Stimulated activated CD4-positive, alpha-beta T cell treated with anti-CD3 and anti-CD28 coated beads, Interleukin-12 subunit alpha, Interleukin-12 subunit beta, amount 100 ng/mL, for 24 hours (primary cell): Measurements from ENCODE around the gene ZSWIM4.
"Not testable (repeated sequence)": the region's sequence is repeated elsewhere in the genome, so short reads cannot be mapped to it uniquely, and the experiment has no call there.

Experiments
- DNase-seq, 2 experiments: peaks; one replicate each; pipeline ENCODE4 v3.0.0-alpha.2; 2020; ENCODE audit warnings: low read depth in 2 of 2

Gene ZSWIM4

DNA sequence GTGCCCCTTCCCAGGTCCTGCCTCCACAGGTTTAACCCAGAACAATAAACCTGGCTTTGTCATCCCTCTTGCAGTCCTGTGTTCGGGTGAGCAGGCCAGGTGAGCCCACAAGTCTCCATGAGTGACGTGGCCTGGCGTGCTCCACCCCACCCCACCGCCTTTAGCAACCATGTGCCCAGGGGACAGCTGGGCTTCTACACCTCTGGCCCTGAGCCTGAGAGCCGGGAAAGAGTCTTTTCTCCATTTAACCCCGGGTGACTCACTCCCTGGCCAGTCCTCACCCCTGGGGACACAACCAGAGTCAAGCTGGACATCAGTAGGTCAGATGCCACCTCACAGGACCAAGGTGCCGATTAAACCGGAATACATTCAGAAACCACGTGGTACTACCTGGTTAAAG is 16.8 kb upstream of the ZSWIM4 start:
- DNase-seq: no peak

DNA sequence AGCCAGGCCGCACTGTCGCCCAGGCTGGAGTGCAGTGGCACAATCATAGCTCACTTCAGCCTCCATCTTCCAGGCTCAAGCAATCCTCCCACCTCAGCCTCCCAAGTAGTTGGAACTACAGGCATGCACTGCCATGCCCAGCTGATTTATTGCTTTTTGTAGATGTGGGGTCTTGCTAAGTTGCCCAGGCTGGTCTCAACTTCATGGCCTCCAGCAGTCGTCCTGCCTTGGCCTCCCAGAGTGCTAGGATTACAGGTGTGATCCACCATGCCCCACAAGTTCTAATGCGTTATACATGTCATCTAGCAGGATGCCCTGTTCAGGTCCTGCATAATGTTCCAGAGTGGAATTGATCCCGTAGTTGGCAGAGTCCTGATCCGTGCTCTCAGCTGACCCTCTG is 16.4 kb upstream of the ZSWIM4 start:
- DNase-seq: no peak

DNA sequence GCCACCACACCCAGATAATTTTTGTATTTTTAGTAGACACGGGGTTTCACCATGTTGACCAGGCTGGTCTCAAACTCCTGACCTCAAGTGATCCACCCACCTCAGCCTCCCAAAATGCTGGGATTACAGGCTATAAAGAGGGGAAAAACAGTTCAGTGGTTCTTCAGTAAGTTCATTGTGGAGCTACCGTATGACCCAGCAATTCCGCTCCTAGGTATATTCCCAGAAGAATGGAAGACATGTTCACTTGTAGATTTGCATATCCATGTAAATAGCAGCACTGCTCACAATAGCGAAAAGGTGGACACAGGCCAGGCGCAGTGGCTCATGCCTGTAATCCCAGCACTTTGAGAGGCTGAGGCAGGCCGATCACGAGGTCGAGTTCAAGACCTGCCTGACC is 15.4 kb upstream of the ZSWIM4 start:
- DNase-seq: not testable (repeated sequence)

DNA sequence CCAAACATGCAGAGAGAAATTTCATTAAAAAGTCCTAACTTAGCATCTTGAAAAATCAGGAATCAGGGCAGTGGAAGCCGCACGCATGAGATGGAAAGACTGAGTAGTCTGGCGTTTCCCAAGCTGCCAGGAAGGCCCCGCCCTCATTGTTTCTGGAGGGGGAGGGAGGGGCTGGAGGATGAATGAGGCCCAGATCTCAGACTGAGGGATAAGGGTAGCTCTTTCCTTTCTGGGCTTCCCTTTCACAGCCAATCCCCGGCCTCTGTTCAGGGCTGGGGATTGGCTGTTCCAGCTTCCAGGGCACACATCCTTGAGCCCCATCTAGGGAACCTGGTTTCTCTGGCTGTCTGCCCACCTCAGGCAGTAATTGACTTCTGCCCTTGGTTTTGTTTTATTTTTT is 13.7 kb upstream of the ZSWIM4 start:
- no peak for DNase-seq

DNA sequence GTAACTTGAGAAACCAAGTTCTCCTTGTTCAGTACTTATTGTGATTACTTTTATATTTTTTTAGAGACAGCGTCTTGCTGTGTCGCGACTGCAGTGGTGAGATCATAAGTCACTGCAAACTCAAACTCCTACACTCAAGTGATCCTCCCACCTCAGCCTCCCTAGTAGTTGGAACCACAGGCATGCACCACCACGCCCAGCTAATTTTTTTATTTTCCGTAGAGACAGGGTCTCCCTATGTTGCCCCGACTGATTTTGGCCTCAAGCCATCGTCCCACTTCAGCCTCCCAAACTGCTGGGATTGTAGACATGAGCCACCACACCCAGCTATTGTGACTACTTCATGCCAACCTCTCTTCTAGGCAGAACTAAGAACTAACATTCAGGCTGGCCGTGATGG is 12.7 kb upstream of the ZSWIM4 start:
- DNase-seq: no peak

DNA sequence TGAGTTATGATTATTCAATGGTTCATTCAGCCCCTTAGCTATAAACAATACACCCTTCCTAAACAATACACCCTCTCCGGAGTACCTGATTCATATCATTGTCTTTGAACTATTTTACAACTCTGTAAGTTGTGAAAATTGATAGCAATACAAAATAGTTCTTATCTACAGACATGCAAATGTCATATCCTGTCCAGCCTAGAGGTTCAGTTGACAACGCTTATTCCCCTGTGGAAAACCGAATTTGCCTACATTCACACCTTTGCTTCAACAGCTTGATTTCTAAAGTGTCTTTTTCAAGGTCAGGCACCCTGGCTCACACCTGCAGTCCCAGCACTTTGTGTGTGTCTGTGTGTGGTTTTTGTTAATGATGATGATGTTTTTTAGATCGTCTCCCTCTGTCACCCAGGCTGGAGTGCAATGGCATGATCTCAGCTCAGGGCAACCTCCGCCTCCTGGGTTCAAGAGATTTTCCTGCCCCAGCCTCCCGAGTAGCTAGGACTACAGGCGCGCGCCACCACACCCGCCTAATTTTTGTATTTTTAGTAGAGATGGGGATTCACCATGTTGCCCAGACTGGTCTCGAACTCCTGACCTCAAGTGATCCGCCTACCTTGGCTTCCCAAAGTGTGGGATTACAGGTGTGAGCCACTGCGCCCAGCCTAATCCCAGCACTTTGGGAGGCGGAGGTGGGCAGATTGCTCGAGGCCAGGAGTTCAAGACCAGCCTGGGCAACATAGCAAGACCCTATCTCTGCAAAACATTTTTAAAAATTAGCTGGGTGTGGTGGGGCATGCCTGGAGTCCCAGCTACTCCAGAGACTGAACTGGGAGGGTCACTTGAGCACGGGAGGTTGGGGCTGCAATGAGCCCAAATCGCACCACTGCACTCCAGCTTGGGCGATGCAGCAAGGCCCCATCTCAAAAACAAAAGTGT is 11.4 kb upstream of the ZSWIM4 start:
- DNase-seq: no peak

DNA sequence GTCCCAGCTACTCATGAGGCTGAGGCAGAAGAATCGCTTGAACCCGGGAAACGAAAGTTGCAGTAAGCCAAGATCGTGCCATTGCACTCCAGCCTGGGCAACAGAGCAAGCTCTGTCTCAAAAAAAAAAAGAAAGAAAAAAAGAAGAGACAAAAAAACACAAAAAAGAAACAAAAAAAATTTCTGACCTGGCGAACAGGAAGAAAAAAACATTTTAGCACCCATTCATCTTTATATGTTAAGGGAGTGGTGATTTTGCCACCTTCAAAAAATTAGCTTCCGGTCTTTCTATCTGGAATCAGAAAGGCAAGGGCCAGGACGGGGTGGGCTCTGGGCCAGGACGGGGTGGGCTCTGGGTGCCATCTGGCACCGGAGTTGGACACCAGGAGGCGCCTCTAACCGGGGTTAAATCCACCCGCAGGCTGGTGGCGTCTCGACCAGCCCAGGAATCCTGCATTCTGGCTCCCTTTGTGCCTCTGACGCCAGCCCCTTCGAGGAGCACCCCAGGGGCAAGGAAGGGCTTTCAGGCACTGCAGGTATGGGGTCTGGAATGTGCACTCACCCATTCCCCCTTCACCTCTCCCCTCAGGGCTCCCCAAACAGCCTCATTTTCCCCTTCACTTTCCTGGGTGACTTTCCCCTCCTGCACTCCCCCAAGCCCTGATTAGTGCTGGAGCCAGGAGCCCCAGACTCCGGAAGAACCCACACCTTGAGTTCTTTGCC is 10.4 kb upstream of the ZSWIM4 start:
- peak; percentile 35 to 58 for DNase-seq

DNA sequence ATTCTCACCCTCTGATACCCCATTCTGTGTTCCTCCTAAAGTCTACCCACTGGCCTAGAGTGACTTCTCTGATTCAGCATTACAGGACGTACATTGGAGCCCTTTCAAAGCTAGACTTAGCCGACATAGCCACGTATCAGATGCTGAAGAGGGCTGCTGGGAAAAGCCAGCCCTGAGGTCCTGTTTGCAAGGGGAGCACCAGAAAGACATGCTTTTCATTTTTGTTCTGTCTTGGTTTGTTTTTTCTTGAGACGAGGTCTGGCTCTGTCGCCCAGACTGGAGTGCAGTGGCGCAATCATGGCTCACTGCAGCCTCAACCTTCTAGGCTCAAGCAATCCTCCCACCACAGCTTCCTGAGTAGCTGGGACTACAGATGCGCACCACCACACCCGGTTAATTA is 6.3 kb upstream of the ZSWIM4 start:
- DNase-seq: no peak

DNA sequence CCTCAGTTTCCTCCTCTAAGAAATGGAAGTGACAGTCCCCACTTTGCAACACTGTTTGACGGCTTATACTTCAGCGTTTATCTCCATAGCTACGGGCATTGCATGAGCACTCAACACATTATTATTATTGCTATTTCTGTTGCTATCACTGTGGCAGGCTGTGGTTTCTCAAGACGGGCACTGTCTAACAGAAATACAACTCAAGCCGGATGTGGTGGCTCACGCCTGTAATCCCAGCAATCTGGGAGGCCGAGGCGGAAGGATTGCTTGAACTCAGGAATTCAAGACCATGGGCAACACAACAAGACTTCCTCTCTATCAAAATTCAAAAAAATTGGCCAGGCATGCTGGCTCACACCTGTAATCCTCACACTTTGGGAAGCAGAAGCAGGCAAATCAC is 4.9 kb upstream of the ZSWIM4 start:
- DNase-seq: no peak

DNA sequence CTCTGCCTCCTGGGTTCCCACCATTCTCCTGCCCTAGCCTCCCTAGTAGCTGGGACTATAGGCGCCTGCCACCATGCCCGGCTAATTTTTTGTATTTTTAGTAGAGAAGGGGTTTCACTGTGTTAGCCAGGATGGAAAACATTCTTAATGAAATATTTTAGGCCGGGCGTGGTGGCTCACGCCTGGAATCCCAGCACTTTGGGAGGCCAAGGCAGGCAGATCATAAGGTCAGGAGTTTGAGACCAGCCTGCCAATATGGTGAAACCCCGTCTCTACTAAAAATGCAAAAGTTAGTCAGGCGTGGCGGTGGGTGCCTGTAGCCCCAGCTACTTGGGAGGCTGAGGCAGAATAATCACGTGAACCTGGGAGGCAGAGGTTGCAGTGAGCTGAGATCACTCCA is 1.9 kb upstream of the ZSWIM4 start:
- not testable (repeated sequence) for DNase-seq

DNA sequence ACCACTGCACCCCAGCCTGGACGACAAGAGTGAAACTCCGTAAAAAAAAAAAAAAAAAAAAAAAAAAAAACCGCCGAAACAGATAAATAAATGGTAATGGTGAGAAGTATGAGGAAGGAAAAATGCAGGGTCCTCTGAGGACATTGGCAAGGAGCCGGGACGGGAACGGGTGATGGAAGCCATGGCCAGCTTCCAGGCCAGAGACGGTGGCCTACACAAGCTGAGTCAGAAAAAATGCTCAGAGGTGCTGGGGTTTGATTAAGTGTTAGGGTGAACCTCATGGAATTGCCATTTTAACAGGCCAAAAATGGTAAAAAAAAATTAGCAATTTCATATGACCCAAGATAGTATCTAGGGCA is 866 bp upstream of the ZSWIM4 start:
- no peak for DNase-seq

DNA sequence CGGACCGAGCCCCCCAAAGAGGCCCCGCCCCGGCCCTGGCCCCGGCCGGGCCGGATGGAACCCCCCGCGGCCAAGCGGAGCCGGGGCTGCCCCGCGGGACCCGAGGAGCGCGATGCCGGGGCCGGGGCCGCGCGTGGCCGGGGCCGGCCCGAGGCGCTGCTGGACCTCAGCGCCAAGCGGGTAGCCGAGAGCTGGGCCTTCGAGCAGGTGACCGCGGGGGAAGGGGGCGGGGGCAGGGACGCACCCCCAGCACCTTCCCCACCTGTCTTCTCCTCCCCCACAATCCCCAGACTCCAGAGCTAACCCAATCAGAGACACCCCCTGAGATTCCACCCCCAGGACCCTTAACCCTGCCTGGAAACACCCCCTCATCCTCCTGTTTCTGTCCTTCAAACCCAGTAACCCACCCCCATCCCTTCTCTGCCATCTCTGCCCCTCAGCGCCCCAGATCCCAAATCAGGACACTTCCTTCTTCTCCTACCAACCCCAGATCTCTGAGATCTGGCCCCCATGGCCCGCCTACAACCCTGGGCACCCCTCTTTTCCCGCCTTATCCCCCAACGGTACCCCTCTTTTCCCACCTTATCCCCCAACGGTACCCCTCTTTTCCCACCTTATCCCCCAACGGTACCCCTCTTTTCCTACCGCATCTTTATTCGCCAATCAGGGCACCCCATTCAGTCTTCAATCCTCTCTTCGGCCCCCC is 505 bp downstream of the ZSWIM4 start:
- no peak for DNase-seq

DNA sequence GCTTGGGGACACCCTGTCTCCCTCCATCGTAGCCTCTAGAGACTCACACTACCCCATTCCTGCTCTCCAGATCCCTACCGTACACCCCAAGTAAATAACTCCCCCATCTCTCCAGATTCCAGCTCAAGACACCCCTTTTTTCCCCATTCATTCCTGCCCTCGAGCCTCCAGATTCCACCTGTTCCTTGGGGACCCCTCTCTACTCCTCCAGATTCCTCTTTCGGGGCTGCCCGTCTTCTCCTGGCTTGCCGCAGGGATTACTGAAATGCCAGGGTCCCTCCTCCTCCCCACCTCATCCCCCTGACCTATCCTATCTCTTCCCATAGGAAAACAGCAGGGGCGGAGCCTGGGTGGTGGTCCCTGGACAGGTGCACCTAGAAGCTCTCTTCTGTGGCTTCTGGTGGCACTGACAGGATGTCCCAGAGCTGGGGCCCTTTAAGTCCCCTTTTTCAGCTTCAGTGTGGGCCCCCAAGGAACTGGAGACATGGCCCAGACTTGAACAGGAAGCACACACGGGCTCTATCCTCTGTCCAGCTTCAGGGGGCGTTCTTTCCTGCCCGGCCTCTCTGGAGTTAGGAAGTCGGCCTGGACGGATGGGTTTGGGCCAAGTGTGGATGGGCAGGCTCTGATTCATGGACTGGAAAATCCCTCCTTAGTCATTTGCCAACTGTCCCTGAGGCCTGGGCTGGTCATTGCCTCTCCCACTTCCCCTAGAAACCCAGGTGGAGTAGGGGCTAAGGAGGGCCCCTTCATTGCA is 1.2 kb downstream of the ZSWIM4 start:
- no peak for DNase-seq

DNA sequence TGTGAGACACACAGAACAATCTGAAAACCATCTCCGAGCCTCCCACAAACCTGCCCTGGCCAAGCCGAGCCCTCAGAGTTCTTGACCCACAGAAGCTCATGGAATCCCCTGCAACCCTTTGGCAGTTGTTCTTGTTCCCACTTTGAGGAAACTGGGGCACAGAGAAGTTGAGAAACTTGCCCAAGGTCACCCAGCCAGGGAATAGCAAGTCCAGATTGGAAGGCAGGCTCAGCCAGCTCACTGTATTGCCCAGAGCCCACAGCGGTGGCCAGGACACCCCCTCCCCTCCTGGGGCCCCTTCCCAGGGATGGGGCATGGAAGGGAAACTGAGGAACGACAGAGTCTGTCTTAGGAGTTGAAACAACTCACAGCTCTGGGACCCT is 1.8 kb downstream of the ZSWIM4 start:
- no peak for DNase-seq

DNA sequence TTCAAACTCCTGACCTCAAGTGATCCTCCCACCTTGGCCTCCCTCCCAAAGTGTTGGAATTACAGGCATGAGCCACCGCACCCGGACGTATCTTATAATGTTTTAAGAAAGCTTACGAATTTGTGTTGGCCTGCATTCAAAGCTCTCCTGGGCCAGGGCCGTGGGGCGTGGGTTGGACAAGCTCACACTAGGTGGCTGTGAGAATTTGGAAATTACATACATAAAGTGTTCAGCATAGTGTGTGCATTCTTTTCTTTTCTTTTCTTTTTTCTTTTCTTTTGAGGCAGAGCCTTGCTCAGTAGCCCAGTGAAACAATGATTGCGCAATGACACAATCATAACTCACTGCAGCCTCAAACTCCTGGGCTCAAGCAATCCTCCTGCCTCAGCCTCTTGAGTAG is 2.6 kb downstream of the ZSWIM4 start:
- DNase-seq: no peak

DNA sequence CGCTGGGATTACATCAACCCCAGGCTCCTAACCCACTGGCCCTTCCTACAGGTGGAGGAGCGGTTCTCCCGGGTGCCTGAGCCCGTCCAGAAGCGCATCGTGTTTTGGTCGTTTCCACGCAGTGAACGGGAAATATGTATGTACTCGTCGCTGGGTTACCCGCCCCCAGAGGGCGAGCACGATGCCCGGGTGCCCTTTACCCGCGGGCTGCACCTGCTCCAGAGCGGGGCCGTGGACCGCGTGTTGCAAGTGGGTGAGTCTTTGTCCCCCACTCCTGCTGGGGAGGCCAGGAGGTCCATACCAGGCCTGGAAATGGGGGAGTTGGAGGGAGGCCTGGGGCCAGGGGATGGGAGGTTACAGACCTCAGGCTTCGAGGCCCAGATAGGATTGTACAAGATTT is 4.4 kb downstream of the ZSWIM4 start:
- DNase-seq: no peak

DNA sequence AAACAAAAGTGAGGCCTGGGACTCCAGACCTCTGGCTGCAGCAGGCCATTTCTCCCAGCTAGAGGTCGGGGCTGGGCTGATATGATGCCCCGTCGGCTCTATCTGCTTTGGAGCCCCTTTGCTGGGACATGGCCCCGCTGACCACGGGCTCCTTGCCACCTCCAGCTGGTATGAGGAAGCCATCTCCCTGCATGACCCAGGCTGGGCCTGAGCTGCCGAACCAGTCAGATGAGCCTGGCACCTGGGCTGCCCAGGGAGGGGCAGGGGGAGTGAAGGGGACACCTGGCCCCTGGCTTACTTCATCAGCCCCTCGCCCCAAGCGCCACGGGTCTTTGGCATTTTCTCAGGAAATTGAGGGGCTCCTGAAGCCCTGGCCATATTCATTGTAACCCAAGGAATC is 7.8 kb downstream of the ZSWIM4 start:
- no peak for DNase-seq

DNA sequence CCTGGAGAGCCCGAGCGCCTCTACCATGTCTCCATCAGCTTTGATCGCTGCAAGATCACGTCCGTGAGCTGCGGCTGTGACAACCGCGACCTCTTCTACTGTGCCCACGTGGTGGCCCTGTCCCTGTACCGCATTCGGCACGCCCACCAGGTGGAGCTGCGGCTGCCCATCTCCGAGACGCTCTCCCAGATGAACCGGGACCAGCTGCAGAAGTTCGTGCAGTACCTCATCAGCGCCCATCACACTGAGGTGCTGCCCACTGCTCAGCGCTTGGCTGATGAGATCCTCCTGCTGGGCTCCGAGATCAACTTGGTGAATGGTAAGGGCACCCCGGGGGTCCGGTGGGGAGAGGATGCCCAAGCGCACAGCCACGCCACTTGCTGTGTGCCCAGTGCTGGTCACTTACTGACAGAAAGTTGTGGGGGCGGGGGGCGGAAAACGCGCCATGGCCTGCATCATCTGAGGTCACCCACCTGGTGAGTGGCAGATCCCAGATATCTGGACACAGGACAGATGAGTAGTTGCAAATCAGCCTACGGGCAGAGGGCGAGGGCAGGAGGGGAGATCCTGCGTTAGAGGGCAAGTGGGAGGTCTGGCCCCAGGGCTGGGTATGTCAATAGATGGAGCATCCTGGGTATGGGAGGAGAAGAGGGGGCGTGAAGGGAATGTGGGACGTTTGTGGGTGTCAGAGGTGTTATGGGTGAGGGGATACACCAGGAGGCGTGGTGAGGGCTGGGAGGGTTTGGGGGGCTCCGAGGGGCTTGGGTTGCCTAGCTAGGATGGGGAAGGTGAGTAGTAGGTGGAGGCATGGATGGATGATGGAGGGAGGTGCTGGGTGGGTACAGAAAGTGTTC is 9.8 kb downstream of the ZSWIM4 start:
- no peak for DNase-seq

DNA sequence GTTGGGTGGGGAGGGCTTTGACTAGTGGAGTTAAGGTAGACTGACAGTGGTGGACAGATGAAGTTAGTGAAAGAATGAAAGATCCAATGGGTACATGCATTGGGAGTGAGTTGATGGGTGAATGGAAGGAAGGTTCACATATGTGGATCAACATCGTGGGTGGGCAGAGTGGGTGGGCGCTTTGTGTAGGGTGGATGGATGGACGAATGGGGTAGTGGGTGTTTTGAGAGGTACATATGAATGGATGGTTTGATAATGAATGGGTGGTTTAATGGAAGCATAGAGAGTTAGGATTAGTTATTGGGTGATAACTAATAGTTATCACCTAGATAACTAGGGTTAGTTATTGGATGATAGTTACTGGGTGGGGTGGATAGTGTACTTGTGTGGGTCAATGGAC is 11.5 kb downstream of the ZSWIM4 start:
- no peak for DNase-seq

DNA sequence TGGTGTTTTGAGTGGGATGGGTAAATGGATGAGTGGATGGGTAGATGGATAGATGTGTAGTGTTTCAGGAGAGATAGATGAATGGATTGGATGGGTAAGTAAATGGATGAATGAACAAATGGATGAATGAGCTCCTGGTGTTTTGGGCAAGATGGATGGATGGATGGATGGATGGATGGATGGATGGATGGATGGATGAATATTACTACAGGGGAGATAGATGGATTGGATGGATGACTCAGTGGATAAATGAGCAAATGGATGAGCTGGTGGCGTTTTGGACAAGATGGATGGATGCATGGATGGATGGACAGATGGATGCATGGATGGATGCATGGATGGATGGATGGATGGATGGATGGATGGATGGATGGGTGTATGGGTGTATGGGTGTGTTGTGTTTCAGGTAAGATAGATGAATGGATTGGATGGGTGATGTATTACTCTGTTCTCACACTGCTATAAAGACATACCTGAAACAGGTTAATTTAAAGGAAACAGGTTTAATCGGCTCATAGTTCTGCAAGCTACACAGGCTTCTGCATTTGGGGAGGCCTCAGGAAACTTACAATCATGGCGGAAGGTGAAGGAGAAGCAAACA is 12.3 kb downstream of the ZSWIM4 start:
- DNase-seq: no peak

DNA sequence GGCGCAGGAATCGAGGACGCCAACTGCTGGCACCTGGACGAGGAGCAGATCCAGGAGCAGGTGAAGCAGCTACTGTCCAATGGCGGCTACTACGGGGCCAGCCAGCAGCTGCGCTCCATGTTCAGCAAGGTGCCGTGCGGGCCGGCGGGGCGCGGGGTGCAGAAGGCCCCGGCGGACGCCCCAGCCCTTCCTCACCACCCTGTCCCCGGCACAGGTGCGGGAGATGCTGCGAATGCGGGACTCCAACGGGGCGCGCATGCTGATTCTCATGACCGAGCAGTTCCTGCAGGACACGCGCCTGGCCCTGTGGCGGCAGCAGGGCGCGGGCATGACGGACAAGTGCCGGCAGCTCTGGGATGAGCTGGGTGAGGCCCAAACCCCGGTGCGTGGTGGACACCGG is 13.6 kb downstream of the ZSWIM4 start:
- no peak for DNase-seq
